PC-3 (cell line): ENCODE measurements around the gene ACOX1. TPM values are rescaled to one million over a fixed set of nuclear protein-coding genes. Genes with fewer than 3 reads are reported as not detected.
"Not testable (repeated sequence)": the region's sequence is repeated elsewhere in the genome, so short reads cannot be mapped to it uniquely, and the experiment has no call there.

Experiments used
- ATAC-seq: fragments of 200-7000 bp; cut with Tn5 transposase; 2 replicates; pipeline ENCODE4 v1.9.1; 2020; ENCODE audit warnings: mild to moderate bottlenecking, moderate library complexity
- BruUV-seq: library from RNA; stranded (reverse); fragments of 400-500 nt; replicated peaks from 2 replicates; lab custom pipeline; 2021; lab: Mats Ljungman, UMichigan
- CTCF ChIA-PET: fragments of 300-600 bp; sonication (Branson Sonifier 250); formaldehyde crosslinking; loops from one replicate; lab custom pipeline; 2022; ENCODE audit warnings: antibody characterized with exemption; lab: Charles Lee
- POLR2A ChIA-PET: fragments of 300-600 bp; sonication (Branson Sonifier 250); formaldehyde crosslinking; loops from one replicate; lab custom pipeline; 2022; ENCODE audit warnings: antibody characterized with exemption; ENCODE audit not compliant: unreplicated experiment; lab: Charles Lee
- DNase-seq: peaks from one replicate; pipeline ENCODE4 v3.0.0-alpha.2; 2015
- H2AFZ ChIP-seq: fragments of 300-600 bp; sonication (generic); 2 replicates; pipeline ENCODE4 v1.6.0; 2016; ENCODE audit warnings: antibody characterized with exemption, low read length
- H3F3A ChIP-seq: fragments of 300-600 bp; sonication (generic); one replicate; pipeline ENCODE4 v1.6.0; 2017; ENCODE audit warnings: antibody characterized with exemption, low read length, control low read depth, mild to moderate bottlenecking; ENCODE audit not compliant: unreplicated experiment
- H3K27ac ChIP-seq: fragments of 300-600 bp; sonication (generic); 2 replicates; pipeline ENCODE4 v1.5.1; 2016; ENCODE audit warnings: mild to moderate bottlenecking, low read length
- H3K27me3 ChIP-seq: fragments of 300-600 bp; sonication (generic); 2 replicates; pipeline ENCODE4 v1.6.1; 2016; ENCODE audit warnings: low read length, mixed read lengths
- H3K36me3 ChIP-seq: fragments of 300-600 bp; sonication (generic); 2 replicates; pipeline ENCODE4 v1.6.1; 2016; ENCODE audit warnings: low read depth, mixed run types, low read length, mixed read lengths
- H3K4me1 ChIP-seq: fragments of 300-600 bp; sonication (generic); 2 replicates; pipeline ENCODE4 v1.5.1; 2016; ENCODE audit warnings: low read length; ENCODE audit not compliant: insufficient read depth
- H3K4me2 ChIP-seq: fragments of 300-600 bp; sonication (generic); 2 replicates; pipeline ENCODE4 v1.6.0; 2016; ENCODE audit warnings: low read length
- H3K4me3 ChIP-seq: fragments of 300-600 bp; sonication (generic); 2 replicates; pipeline ENCODE4 v1.5.1; 2016; ENCODE audit warnings: mild to moderate bottlenecking, low read length, mixed read lengths
- H3K79me2 ChIP-seq: fragments of 300-600 bp; sonication (generic); 2 replicates; pipeline ENCODE4 v1.6.1; 2017; ENCODE audit warnings: low read length, mixed read lengths
- H3K9ac ChIP-seq: fragments of 300-600 bp; sonication (generic); 2 replicates; pipeline ENCODE4 v1.6.0; 2016; ENCODE audit warnings: mild to moderate bottlenecking, low read length
- H3K9me2 ChIP-seq: fragments of 300-600 bp; sonication (generic); replicated peaks from 2 replicates; pipeline ENCODE4 v1.6.1; 2016; ENCODE audit warnings: mixed run types, low read length, mixed read lengths
- H3K9me3 ChIP-seq: fragments of 300-600 bp; sonication (generic); 2 replicates; pipeline ENCODE4 v1.6.1; 2016; ENCODE audit warnings: low read length, mixed read lengths
- H4K20me1 ChIP-seq: fragments of 300-600 bp; sonication (generic); 2 replicates; pipeline ENCODE4 v1.6.1; 2016; ENCODE audit warnings: low read length, mixed read lengths
- EZH2 ChIP-seq: fragments of 300-600 bp; sonication (generic); IDR thresholded peaks from one replicate; pipeline ENCODE4 v1.6.1; 2017; ENCODE audit warnings: antibody characterized with exemption, mild to moderate bottlenecking, low read length; ENCODE audit not compliant: unreplicated experiment
- EZH2phosphoT487 ChIP-seq: fragments of 300-600 bp; sonication (generic); IDR thresholded peaks from 2 replicates; pipeline ENCODE4 v1.6.1; 2018; ENCODE audit warnings: mild to moderate bottlenecking, antibody characterized with exemption, low read length, borderline replicate concordance
- intact Hi-C: fragments of 100-400 bp; cut with micrococcal nuclease; formaldehyde crosslinking; loops from 2 replicates; pipeline ENCODE4 v1.9.0; 2023
- total RNA-seq: library from RNA; depleted of rRNA; stranded (reverse); fragments of >200 nt; gene quantifications from 2 replicates; pipeline ENCODE4 v1.2.3, GENCODE V29; 2014
- TF ChIP-seq, protein P1 (sequence below): fragments of 300-600 bp; sonication (generic); conservative IDR thresholded peaks from 2 replicates; pipeline ENCODE4 v1.5.1; 2017; ENCODE audit warnings: antibody characterized with exemption, low read depth, mild to moderate bottlenecking, low read length

Gene ACOX1
- total RNA-seq, 1 experiment from 2014 or later: 63.2 TPM

DNA sequence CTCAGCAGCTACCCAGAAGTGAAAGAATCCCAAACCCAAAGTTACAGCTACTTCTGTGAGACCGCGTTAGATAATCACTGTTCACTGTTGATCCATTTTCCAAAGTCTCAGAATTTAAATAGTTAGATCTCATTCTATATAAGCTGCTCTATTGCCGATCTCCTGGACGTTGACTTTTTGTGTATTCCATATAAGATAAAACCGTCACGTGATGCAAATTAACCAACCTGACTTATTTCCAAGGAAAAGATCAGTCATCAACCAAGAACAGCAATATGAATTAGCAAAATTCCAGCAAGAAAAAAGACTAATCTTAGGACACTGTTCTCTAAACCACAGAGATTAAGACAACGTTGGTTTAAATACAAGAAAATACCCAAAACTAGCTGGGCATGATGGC lies 8.3 kb downstream of the ACOX1 start:
- Histone ChIP-seq H3K36me3 (peaks cover 16% of the 10 kb centered on the region; the same call in 1 of the 2 replicates), H3K9me3 (no peaks in the 10 kb centered on the region), H3K27ac (peak overlapping the region; percentile 46), H3K4me2 (peak overlapping the region; percentile 20; the same call in 1 of the 2 replicates), H2AFZ (no peak overlapping the region), H3K27me3 (no peaks in the 10 kb centered on the region), H4K20me1 (0 out of 2 replicates have a peak, but pooled peaks cover 6% of the 10 kb centered on the region), H3K9me2 (no peaks in the 10 kb centered on the region), H3K79me2 (peaks cover 60% of the 10 kb centered on the region), H3F3A (peaks cover 5% of the 10 kb centered on the region), H3K9ac (no peak overlapping the region), H3K4me1 (peaks cover 11% of the 10 kb centered on the region), H3K4me3 (no peak overlapping the region)
- DNase-seq: no peak
- intact Hi-C loops: no loop called here
- ATAC-seq: no peak
- no TSS peak for BruUV-seq
- CTCF ChIA-PET: no interaction called here
- TF ChIP-seq EZH2phosphoT487 (no peak), EZH2 (no peak)
- TF ChIP-seq, protein P1, sequence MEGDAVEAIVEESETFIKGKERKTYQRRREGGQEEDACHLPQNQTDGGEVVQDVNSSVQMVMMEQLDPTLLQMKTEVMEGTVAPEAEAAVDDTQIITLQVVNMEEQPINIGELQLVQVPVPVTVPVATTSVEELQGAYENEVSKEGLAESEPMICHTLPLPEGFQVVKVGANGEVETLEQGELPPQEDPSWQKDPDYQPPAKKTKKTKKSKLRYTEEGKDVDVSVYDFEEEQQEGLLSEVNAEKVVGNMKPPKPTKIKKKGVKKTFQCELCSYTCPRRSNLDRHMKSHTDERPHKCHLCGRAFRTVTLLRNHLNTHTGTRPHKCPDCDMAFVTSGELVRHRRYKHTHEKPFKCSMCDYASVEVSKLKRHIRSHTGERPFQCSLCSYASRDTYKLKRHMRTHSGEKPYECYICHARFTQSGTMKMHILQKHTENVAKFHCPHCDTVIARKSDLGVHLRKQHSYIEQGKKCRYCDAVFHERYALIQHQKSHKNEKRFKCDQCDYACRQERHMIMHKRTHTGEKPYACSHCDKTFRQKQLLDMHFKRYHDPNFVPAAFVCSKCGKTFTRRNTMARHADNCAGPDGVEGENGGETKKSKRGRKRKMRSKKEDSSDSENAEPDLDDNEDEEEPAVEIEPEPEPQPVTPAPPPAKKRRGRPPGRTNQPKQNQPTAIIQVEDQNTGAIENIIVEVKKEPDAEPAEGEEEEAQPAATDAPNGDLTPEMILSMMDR: no peak
- POLR2A ChIA-PET: interaction anchor here (0.5 kb wide), 1 partner anchor 93 kb away, joined by 3 read pairs; no protein-coding TSS in a partner anchor

DNA sequence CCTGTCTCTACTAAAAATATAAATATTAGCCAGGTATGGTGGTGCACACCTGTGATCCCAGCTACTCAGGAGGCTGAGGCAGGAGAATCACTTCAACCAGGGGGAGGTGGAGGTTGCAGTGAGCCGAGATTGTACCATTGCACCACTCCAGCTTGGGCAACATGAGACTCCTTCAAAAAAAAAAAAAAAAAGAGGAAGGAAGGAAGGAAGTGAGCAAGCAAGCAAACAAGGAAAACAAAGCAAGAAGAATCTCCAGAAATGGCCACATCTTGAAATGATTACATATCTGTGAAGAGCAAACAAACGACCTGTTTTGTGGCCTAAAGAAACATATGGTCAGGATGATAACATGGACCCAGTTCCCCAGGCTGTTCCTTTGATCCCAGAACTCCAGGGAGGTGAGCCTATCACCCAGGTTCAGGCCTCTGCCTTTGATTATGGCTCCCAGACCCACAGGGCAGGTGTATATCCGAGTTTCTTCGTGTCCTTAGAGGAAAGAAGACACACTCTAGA lies 8.9 kb downstream of the ACOX1 start:
- Histone ChIP-seq H3K9ac (no peak overlapping the region), H3K9me3 (no peaks in the 10 kb centered on the region), H4K20me1 (0 out of 2 replicates have a peak, but pooled peaks cover 6% of the 10 kb centered on the region), H3F3A (peaks cover 5% of the 10 kb centered on the region), H3K79me2 (peaks cover 60% of the 10 kb centered on the region), H3K36me3 (peaks cover 16% of the 10 kb centered on the region; the same call in 1 of the 2 replicates), H3K27ac (peak overlapping the region; percentile 46), H3K27me3 (no peaks in the 10 kb centered on the region), H3K4me1 (peaks cover 11% of the 10 kb centered on the region), H3K9me2 (no peaks in the 10 kb centered on the region), H2AFZ (no peak overlapping the region), H3K4me2 (peak overlapping the region; percentile 20; the same call in 1 of the 2 replicates), H3K4me3 (no peak overlapping the region)
- ChIA-PET CTCF (no interaction called here), POLR2A (no interaction called here)
- intact Hi-C loops: no loop called here
- TF ChIP-seq EZH2: no peak
- TF ChIP-seq EZH2phosphoT487: no peak
- TF ChIP-seq, protein P1: no peak
- BruUV-seq: no TSS peak
- DNase-seq (peak; percentile 75), ATAC-seq (peak; percentile 93)

DNA sequence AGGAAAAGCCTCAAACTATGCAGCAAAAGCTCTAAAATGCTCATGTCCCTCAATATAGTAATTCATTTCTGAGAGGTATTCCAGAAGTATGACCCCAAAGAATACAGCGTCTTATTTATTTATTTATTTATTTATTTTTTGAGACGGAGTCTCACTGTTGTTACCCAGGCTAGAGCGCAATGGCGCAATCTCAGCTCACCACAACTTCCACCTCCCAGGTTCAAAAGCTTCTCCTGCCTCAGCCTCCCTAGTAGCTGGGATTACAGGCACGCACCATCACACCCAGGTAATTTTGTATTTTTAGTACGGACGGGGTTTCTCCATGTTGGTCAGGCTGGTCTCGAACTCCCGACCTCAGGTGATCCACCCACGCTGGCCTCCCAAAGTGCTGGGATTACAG lies 9.9 kb downstream of the ACOX1 start:
- DNase-seq, CTCF ChIA-PET, H3K4me3 ChIP-seq, H3K9me3 ChIP-seq, H3K27ac ChIP-seq, H3F3A ChIP-seq, H3K9me2 ChIP-seq, H3K27me3 ChIP-seq, H3K9ac ChIP-seq, H3K4me2 ChIP-seq, ATAC-seq, intact Hi-C loops, H2AFZ ChIP-seq, H4K20me1 ChIP-seq, BruUV-seq: not testable (repeated sequence)
- Histone ChIP-seq H3K4me1 (peaks cover 11% of the 10 kb centered on the region), H3K36me3 (peaks cover 11% of the 10 kb centered on the region; the same call in 1 of the 2 replicates), H3K79me2 (peaks cover 64% of the 10 kb centered on the region)
- POLR2A ChIA-PET: interaction anchor here (0.5 to 0.6 kb wide), 2 partner anchors 10 to 28 kb away, joined by 4 read pairs; partner anchors contain the start of gene ACOX1
